GM12874 (cell line): ENCODE measurements around the gene MOK.

Experiments
- TF ChIP-seq, protein P1 (sequence below): IDR thresholded peaks from 2 replicates; pipeline ENCODE4 v1.5.1; 2011; ENCODE audit warnings: low read depth, mild to moderate bottlenecking, control low read depth, low read length, moderate library complexity; ENCODE audit not compliant: insufficient read depth

The MOK gene

DNA sequence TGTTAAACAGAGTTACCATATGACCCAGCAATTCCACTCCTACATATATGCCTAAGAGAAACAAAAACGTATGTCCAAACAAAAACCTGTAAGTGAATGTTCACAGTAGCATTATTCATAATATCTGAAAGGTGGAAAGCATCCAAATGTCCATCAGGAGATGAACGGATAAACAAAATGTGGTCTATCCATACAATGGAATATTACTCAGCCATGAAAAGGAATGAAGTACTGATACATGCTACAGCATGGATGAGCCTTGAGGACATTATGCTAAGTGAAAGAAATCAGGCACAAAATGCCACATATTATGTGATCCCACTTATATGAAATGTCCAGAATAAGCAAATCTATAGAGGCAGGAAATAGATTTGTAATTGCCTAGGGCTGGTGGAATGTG, 16.8 kb downstream of the MOK start:
- TF ChIP-seq, protein P1, sequence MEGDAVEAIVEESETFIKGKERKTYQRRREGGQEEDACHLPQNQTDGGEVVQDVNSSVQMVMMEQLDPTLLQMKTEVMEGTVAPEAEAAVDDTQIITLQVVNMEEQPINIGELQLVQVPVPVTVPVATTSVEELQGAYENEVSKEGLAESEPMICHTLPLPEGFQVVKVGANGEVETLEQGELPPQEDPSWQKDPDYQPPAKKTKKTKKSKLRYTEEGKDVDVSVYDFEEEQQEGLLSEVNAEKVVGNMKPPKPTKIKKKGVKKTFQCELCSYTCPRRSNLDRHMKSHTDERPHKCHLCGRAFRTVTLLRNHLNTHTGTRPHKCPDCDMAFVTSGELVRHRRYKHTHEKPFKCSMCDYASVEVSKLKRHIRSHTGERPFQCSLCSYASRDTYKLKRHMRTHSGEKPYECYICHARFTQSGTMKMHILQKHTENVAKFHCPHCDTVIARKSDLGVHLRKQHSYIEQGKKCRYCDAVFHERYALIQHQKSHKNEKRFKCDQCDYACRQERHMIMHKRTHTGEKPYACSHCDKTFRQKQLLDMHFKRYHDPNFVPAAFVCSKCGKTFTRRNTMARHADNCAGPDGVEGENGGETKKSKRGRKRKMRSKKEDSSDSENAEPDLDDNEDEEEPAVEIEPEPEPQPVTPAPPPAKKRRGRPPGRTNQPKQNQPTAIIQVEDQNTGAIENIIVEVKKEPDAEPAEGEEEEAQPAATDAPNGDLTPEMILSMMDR = no peak

DNA sequence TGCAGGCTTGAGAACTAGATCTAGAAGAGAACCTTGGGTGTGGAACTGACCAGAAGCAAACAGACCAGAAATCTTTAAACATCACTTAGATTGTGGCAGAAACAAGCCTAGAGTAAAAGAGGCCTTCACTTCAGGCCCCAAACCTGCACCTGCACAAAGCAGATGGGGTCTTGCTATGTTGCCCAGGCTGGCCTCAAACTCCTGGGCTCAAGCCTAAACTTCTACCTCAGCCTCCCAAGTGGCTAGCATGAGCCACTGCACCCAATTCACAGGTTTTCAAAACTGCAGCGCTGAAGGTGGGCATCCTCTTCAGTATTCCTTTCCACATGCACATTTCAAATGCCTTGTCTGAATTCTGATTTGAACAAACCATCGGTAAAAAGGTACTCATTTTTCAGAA, 19.9 kb downstream of the MOK start:
- TF ChIP-seq, protein P1 = 0 out of 2 replicates have a peak, but pooled peaks have one; percentile 11

DNA sequence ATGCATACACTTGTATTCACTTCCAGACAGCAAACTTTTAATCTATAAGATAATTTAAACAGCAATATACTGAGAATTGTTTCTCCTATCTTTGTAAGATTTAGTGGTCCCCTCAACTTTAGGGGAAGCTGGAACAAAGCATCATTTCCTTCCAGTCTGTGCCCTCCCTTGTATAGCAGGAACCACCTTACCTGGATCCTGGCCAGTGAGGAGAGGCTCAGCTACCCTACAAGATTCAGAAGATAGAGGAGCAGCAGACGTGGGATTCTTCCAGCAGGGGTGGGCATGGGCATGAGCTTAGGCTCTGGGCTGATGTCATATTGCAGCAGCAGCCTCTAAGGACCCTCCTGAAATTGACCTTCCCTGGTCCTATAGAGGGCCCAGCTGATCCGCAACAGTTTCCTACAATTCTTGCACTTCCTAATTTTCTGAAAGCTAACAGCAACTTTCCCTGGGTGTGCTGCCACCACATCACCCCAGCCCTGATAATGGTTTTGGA, 21.3 kb downstream of the MOK start:
- TF ChIP-seq, protein P1 = no peak

DNA sequence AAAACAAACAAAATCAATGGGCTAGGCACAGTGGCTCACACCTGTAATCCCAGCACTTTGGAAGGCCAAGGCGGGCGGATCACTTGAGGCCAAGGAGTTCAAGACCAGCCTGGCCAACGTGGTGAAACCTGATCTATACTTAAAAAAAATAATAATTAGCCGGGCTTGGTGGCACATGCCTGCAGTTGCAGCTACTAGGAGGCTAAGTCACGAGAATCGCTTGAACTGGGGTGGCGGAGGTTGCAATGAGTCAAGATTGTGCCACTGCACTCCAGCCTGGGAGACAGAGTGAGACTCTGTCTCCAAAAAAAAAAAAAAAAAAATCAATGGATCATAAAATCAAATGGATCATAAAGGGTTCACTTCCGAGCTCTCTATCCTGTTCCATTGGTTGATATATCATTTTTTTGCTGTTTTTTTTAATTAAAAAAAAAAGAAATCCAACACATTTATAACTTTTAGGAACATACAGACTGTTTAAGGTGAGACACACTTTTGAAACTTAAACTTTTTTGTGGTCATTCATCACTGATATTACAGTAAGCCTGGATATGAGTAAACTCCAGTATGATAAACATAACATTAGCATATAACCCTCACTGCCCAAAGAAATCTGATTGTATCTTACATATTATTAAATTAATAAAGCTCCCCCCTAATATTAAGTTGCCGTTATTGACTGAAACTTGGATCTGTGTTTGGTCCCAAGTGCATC, 22.1 kb downstream of the MOK start:
- TF ChIP-seq, protein P1 = no peak

DNA sequence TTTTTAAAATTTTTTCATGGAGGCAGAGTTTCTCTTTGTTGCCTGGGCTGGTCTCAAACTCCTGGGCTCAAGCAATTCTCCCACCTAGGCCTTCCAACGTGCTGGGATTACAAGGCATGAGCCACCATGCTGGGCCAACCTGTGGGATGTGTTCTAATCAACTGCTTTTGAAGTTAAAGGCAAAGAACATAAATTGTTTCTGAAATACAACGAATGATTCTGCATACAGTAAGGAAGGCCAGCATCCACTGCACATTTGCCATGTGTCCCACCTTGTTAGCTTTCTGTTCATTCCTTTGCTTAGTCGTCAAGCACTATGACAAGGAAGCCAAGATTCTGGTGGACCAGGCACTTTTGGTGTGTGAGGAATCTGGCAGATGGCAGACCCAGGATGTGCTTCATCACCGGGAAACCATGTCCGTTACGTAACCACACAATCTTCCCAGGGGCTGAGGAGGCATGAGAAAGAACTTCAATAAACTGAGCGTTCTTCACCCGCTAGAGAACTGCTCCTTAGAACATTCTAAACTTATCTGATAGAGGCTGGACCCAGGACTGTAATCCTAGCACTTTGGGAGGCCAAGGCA, 24.5 kb downstream of the MOK start:
- TF ChIP-seq, protein P1 = no peak

DNA sequence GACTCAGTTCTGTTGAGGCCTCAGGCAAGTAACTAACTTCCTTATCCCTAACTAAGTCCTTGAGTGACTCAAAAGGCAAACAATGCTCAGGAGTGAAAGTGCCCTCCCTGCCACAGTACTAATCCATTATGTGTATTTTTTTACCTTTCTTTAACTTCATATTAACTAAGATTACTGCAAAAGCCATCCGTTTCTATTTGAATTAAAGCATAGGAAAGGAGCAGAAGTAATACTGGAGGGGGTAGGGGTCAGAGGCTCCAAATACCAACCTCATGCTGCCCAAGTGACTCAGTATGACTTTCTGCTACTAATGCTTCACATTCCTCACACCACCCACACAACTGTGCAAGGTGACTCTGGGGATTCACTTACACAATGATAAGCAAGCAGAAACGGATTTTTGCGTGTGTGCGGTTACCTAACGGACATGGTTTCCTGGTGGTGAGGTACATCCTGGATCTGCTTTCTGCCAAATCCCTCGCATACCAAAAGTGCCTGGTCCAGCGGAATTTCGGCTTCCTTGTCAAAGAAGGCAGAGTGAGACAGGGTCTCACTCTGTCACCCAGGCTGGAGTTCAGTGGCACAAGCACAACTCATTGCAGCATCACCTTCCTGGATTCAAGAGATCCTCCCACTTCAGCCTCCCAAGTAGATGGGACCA, 25.1 kb downstream of the MOK start:
- TF ChIP-seq, protein P1 = no peak

DNA sequence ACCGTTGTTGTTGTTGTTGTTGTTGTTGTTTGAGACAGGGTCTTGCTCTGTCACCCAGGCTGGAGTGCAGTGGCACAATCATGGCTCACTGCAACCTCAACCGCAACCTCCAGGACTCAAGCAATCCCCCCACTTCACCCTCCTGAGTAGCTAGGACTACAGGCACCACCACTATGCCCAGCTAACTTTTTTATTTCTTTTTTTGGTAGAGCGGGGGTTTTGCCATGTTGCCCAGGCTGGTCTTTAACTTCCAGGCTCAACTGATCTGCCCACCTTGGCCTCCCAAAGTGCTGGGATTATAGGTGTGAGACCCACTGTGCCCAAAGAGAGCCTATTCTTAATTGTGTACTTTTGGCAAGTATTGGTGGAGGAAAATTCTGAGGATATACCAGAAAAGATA, 25.7 kb downstream of the MOK start:
- TF ChIP-seq, protein P1 = no peak
